GM04504 (cell line): Measurements from ENCODE around the gene PHYHD1.

ENCODE experiments used
- DNase-seq: peaks from one replicate; pipeline ENCODE4 v3.0.0-alpha.2; 2012; ENCODE audit warnings: low read depth

PHYHD1 gene

GRCh38 chr9:128901379-128901778 is 19.4 kb upstream of the PHYHD1 start:
- no peak for DNase-seq

- no peak for DNase-seq
These were observed 19.0 kb upstream of the PHYHD1 start for GRCh38 chr9:128901822-128902221.

GRCh38 chr9:128902351-128903078 is 18.3 kb upstream of the PHYHD1 start:
- DNase-seq = no peak

- no peak for DNase-seq
These were observed 17.7 kb upstream of the PHYHD1 start for GRCh38 chr9:128903079-128903461.

- no peak for DNase-seq
These were observed 16.7 kb upstream of the PHYHD1 start for GRCh38 chr9:128903871-128904620.

GRCh38 chr9:128905964-128906363 is 14.8 kb upstream of the PHYHD1 start:
- no peak for DNase-seq

GRCh38 chr9:128906741-128907140 is 14.0 kb upstream of the PHYHD1 start:
- no peak for DNase-seq

GRCh38 chr9:128908372-128908771 is 12.4 kb upstream of the PHYHD1 start:
- no peak for DNase-seq

GRCh38 chr9:128909859-128910258 is 10.9 kb upstream of the PHYHD1 start:
- no peak for DNase-seq

GRCh38 chr9:128910906-128911305 is 9.9 kb upstream of the PHYHD1 start:
- DNase-seq = no peak

- no peak for DNase-seq
These were observed 9.2 kb upstream of the PHYHD1 start for GRCh38 chr9:128911529-128912035.

- no peak for DNase-seq
These were observed 8.4 kb upstream of the PHYHD1 start for GRCh38 chr9:128912270-128912853.

- DNase-seq = no peak
These were observed 7.5 kb upstream of the PHYHD1 start for GRCh38 chr9:128913048-128913900.

GRCh38 chr9:128913995-128914772 is 6.6 kb upstream of the PHYHD1 start:
- DNase-seq = no peak

- no peak for DNase-seq
These were observed 4.6 kb upstream of the PHYHD1 start for GRCh38 chr9:128916204-128916603.

- no peak for DNase-seq
These were observed 4.0 kb upstream of the PHYHD1 start for GRCh38 chr9:128916745-128917144.

- peak; percentile 66 for DNase-seq
These were observed 3.5 kb upstream of the PHYHD1 start for GRCh38 chr9:128917151-128917849.

GRCh38 chr9:128918921-128919320 is 1.9 kb upstream of the PHYHD1 start:
- no peak for DNase-seq

GRCh38 chr9:128919402-128920089 is 1.2 kb upstream of the PHYHD1 start:
- DNase-seq = no peak
